GM12878 (cell line): ENCODE results near the gene CDH4. TPM values are rescaled to one million over a fixed set of nuclear protein-coding genes. Genes with fewer than 3 reads are reported as not detected.

Experiments
- ATAC-seq: fragments of 200-7000 bp; cut with Tn5 transposase; 3 replicates; pipeline ENCODE4 v1.9.1; 2020; ENCODE audit warnings: mild to moderate bottlenecking, moderate library complexity
- BruUV-seq: library from RNA; stranded (reverse); fragments of 400-500 nt; replicated peaks from 2 replicates; lab custom pipeline; 2021; lab: Mats Ljungman, UMichigan
- CTCF ChIA-PET: fragments of 300-600 bp; sonication (Branson Sonifier 250); formaldehyde crosslinking; extraction: SDS; loops from one replicate; lab custom pipeline; 2021; ENCODE audit warnings: inconsistent platforms; lab: Yijun Ruan, JAX
- POLR2A ChIA-PET: fragments of 350-600 bp; formaldehyde crosslinking; extraction: SDS; loops from one replicate; lab custom pipeline; 2021; ENCODE audit warnings: inconsistent platforms; lab: Charles Lee
- RAD21 ChIA-PET: fragments of 300-600 bp; sonication (Branson Sonifier 250); formaldehyde crosslinking; loops from one replicate; lab custom pipeline; 2023; ENCODE audit warnings: antibody characterized with exemption; ENCODE audit not compliant: unreplicated experiment; lab: Charles Lee
- SMC1A ChIA-PET: fragments of 300-600 bp; sonication (Branson Sonifier 250); formaldehyde crosslinking; loops from one replicate; lab custom pipeline; 2023; ENCODE audit not compliant: unreplicated experiment, uncharacterized antibody; lab: Charles Lee
- DNase-seq: peaks from one replicate; pipeline ENCODE4 v3.0.0-alpha.2; 2011; ENCODE audit warnings: low read depth, low spot score
- FAIRE-seq: peaks from 3 replicates; lab custom pipeline; 2011; peaks lifted over from hg19 to GRCh38; lab: Jason Lieb, UNC
- H2AFZ ChIP-seq: 2 replicates; pipeline ENCODE4 v1.6.0; 2011; ENCODE audit warnings: low read depth, low read length, control low read depth; ENCODE audit not compliant: control insufficient read depth
- H3K27ac ChIP-seq: 2 replicates; pipeline ENCODE4 v1.5.1; 2011; ENCODE audit warnings: control low read depth; ENCODE audit not compliant: control insufficient read depth, insufficient read depth
- H3K27me3 ChIP-seq, 2 experiments: replicated peaks in 1 of 2; 2 replicates each; pipeline versions ENCODE4 v1.6.0 to v1.6.1; 2011; ENCODE audit warnings: low read length in 1 of 2; ENCODE audit not compliant: control insufficient read depth in 2 of 2, insufficient read depth in 2 of 2
- H3K36me3 ChIP-seq, 2 experiments: 2 replicates each; pipeline ENCODE4 v1.5.1; 2011; ENCODE audit warnings: low read length in 1 of 2; ENCODE audit not compliant: control insufficient read depth in 2 of 2, insufficient read depth in 2 of 2
- H3K4me1 ChIP-seq: 2 replicates; pipeline ENCODE4 v1.6.1; 2011; ENCODE audit warnings: mild to moderate bottlenecking, low read length, moderate library complexity, mixed read lengths; ENCODE audit not compliant: control insufficient read depth, insufficient read depth
- H3K4me2 ChIP-seq: 2 replicates; pipeline ENCODE4 v1.6.0; 2011; ENCODE audit warnings: control low read depth; ENCODE audit not compliant: control insufficient read depth, insufficient read depth
- H3K4me3 ChIP-seq: fragments of 200-600 bp; sonication (generic); 2 replicates; pipeline ENCODE4 v1.5.1; 2016
- H3K79me2 ChIP-seq: 2 replicates; pipeline ENCODE4 v1.6.0; 2011; ENCODE audit warnings: low read length; ENCODE audit not compliant: control insufficient read depth, insufficient read depth
- H3K9ac ChIP-seq: 2 replicates; pipeline ENCODE4 v1.8.0; 2011; ENCODE audit warnings: low read length, control low read depth, mixed read lengths; ENCODE audit not compliant: control insufficient read depth, insufficient read depth
- H3K9me3 ChIP-seq: replicated peaks from 3 replicates; pipeline ENCODE4 v1.5.1; 2011; ENCODE audit warnings: mild to moderate bottlenecking, low read length; ENCODE audit not compliant: control insufficient read depth, insufficient read depth
- H4K20me1 ChIP-seq: 2 replicates; pipeline ENCODE4 v1.6.0; 2011; ENCODE audit not compliant: control insufficient read depth, insufficient read depth
- YBX1 ChIP-seq: fragments of 450-650 bp; IDR thresholded peaks from 2 replicates; pipeline ENCODE4 v1.6.1; 2016; ENCODE audit warnings: antibody characterized with exemption
- WGBS: methylation state at CpG from one replicate; pipeline ENCODE4 v1.1.6; 2016; ENCODE audit warnings: low lambda C conversion rate; ENCODE audit not compliant: insufficient replicate concordance, insufficient coverage; ENCODE audit errors: missing lambda C conversion rate; 5-methylcytosine and 5-hydroxymethylcytosine counted together
- in situ Hi-C: fragments of 300-500 bp; cut with MboI; formaldehyde crosslinking; loops from 9 replicates; pipeline ENCODE4 v1.14.3; 2018; ENCODE audit warnings: mixed read lengths
- intact Hi-C: fragments of 100-400 bp; cut with micrococcal nuclease; formaldehyde crosslinking; loops from one replicate; pipeline ENCODE4 v1.14.2; 2022; ENCODE audit not compliant: unreplicated experiment
- polyA plus RNA-seq, 11 experiments: library from polyadenylated mRNA; depleted of rRNA in 4 of 11; unstranded in 6 of 11; stranded (reverse) in 5 of 11; fragments of >200 nt; fragmentation: Nextera tagmentation in 4 of 11; fragmentation: Illumina TruSeq in 1 of 11; extraction: Ambion mirVana in 4 of 11; extraction: Trizol in 1 of 11; gene quantifications; 1 replicate in 1 of 11; 2 replicates in 10 of 11; pipeline versions ENCODE4 v1.2.1 to v1.2.3, GENCODE V29; 2011 to 2016; ENCODE audit warnings: inconsistent platforms in 2 of 11, missing spikeins in 2 of 11, low read depth in 1 of 11
- total RNA-seq, 4 experiments: library from RNA; depleted of rRNA in 3 of 4; stranded (reverse); fragments of >200 nt in 3 of 4; fragmentation: Illumina TruSeq in 1 of 4; extraction: Trizol in 1 of 4; gene quantifications; 2 replicates each; pipeline versions ENCODE4 v1.2.1 to v1.2.3, GENCODE V29; 2013 to 2021
- TF ChIP-seq, protein P1 (sequence below): fragments of 450-650 bp; formaldehyde crosslinking; IDR thresholded peaks from 2 replicates; pipeline ENCODE4 v1.4.0; 2022; ENCODE audit warnings: mild to moderate bottlenecking, moderate library complexity

Gene CDH4
- total and polyA plus RNA-seq, 10 of the 15 experiments (the other 5 are each of a cell fraction or from before 2014, with no cell fraction given), result not detected

DNA sequence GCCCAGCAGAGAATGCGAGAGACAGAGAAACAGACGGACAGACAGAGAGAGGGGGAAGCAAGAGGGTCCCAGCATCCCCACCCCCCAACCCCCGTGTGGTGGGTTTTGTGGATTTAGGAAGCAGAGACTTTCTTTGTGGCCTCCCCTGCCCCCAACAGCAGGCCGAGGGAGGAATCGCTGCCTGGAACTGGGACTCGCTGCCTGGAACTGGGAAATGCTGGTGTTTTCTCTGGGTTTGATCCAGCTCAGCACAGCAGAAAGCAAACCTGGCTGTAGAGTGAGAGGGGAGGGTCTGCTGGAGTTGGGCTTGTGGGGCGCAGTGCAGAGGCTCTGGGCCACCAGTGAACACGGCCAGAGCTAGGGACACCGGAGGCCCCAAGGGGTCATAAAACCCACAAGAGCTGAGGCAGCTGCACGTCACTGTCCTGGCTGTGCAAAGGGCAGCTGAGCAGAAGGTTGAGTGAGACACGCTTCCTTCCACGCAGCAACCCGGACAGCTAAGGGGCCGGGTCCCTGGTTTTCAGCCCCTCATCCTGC is 631.9 kb downstream of the CDH4 start (continued):
- no peak for TF ChIP-seq YBX1
- TF ChIP-seq, all 136 proteins: peak for 0

- TF ChIP-seq, protein P1, sequence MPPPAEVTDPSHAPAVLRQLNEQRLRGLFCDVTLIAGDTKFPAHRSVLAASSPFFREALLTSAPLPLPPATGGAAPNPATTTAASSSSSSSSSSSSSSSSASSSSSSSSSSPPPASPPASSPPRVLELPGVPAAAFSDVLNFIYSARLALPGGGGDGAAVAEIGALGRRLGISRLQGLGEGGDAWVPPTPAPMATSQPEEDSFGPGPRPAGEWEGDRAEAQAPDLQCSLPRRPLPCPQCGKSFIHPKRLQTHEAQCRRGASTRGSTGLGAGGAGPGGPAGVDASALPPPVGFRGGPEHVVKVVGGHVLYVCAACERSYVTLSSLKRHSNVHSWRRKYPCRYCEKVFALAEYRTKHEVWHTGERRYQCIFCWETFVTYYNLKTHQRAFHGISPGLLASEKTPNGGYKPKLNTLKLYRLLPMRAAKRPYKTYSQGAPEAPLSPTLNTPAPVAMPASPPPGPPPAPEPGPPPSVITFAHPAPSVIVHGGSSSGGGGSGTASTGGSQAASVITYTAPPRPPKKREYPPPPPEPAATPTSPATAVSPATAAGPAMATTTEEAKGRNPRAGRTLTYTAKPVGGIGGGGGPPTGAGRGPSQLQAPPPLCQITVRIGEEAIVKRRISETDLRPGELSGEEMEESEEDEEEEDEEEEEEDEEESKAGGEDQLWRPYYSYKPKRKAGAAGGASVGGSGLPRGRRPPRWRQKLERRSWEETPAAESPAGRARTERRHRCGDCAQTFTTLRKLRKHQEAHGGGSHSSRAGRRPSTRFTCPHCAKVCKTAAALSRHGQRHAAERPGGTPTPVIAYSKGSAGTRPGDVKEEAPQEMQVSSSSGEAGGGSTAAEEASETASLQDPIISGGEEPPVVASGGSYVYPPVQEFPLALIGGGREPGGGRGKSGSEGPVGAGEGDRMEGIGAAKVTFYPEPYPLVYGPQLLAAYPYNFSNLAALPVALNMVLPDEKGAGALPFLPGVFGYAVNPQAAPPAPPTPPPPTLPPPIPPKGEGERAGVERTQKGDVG (CRISPR knock-in tag), result no peak
- TF ChIP-seq, all 136 proteins: peak for 0
- intact Hi-C loops, result no loop called here
- Histone ChIP-seq H3K9ac (no peak overlapping the region), H3K27ac (no peak overlapping the region), H4K20me1 (no peaks in the 10 kb centered on the region), H2AFZ (no peak overlapping the region), H3K4me2 (no peak overlapping the region), H3K79me2 (no peaks in the 10 kb centered on the region), H3K36me3 (no peaks in the 10 kb centered on the region), H3K9me3 (no peaks in the 10 kb centered on the region; the same call in 2 of the 3 replicates), H3K4me1 (no peaks in the 10 kb centered on the region), H3K4me3 (no peak overlapping the region), H3K27me3 (no peaks in the 10 kb centered on the region; a peak in 2 of 4 replicates)
- FAIRE-seq (no peak), ATAC-seq (no peak), DNase-seq (no peak)
- in situ Hi-C loops, result no loop called here
- 20% methylated on average over 24 of the region's 25 CpGs for WGBS
- ChIA-PET POLR2A (no interaction called here), SMC1A (no interaction called here), CTCF (interaction anchor here (1.4 to 1.5 kb wide), 2 partner anchors 12 kb away, joined by 3 to 6 read pairs; no protein-coding TSS in a partner anchor), RAD21 (no interaction called here)
- no TSS peak for BruUV-seq
These were observed 632.7 kb downstream of the CDH4 start for GRCh38 chr20:61884571-61885389.
